Mesenchymal stem cell (in vitro differentiated cells and primary cell): ENCODE results near the gene WDR70.

Experiments used
- DNase-seq: peaks from one replicate; pipeline ENCODE4 v3.0.0-alpha.2; 2013
- H2AFZ ChIP-seq: one replicate; pipeline ENCODE4 v1.6.1; 2013; ENCODE audit warnings: low read depth, mild to moderate bottlenecking, control low read depth, inconsistent platforms, low read length, moderate library complexity
- H2AK5ac ChIP-seq: 2 replicates; pipeline ENCODE4 v1.6.1; 2013; ENCODE audit warnings: low read length, moderate library complexity, mild to moderate bottlenecking, inconsistent platforms; ENCODE audit not compliant: severe bottlenecking
- H2BK120ac ChIP-seq: one replicate; pipeline ENCODE4 v1.6.1; 2013; ENCODE audit warnings: low read depth, mild to moderate bottlenecking, inconsistent platforms, low read length, moderate library complexity
- H2BK12ac ChIP-seq, 2 experiments: one replicate each; pipeline ENCODE4 v1.6.1; 2013; ENCODE audit warnings: inconsistent platforms in 2 of 2, low read length in 2 of 2, mild to moderate bottlenecking in 2 of 2, moderate library complexity in 2 of 2, control low read depth in 1 of 2
- H2BK15ac ChIP-seq: one replicate; pipeline ENCODE4 v1.6.1; 2013; ENCODE audit warnings: mild to moderate bottlenecking, low read depth, inconsistent platforms; ENCODE audit not compliant: poor library complexity, severe bottlenecking
- H2BK5ac ChIP-seq: 2 replicates; pipeline ENCODE4 v1.6.1; 2013; ENCODE audit warnings: low read depth, mild to moderate bottlenecking, low read length, control low read depth, inconsistent platforms; ENCODE audit not compliant: poor library complexity, severe bottlenecking
- H3K14ac ChIP-seq, 2 experiments: one replicate each; pipeline ENCODE4 v1.6.1; 2013; ENCODE audit warnings: inconsistent platforms in 2 of 2, low read length in 2 of 2, control low read depth in 1 of 2, mild to moderate bottlenecking in 1 of 2, moderate library complexity in 1 of 2
- H3K18ac ChIP-seq, 2 experiments: one replicate each; pipeline ENCODE4 v1.6.1; 2013; ENCODE audit warnings: inconsistent platforms in 2 of 2, low read length in 2 of 2, control low read depth in 1 of 2, low read depth in 1 of 2, mild to moderate bottlenecking in 1 of 2
- H3K23ac ChIP-seq, 2 experiments: one replicate each; pipeline ENCODE4 v1.6.1; 2013; ENCODE audit warnings: inconsistent platforms in 2 of 2, low read length in 2 of 2, mild to moderate bottlenecking in 2 of 2, moderate library complexity in 2 of 2, control low read depth in 1 of 2
- H3K27ac ChIP-seq: 2 replicates; pipeline ENCODE4 v1.5.1; 2013; ENCODE audit warnings: mild to moderate bottlenecking, moderate library complexity, low read length, control low read depth, inconsistent platforms; ENCODE audit not compliant: poor library complexity, severe bottlenecking
- H3K27me3 ChIP-seq, 2 experiments: 2 replicates each; pipeline versions ENCODE4 v1.6.1 to v1.7.0; 2013; ENCODE audit warnings: low read length in 2 of 2, mild to moderate bottlenecking in 2 of 2, moderate library complexity in 2 of 2, control low read depth in 1 of 2, inconsistent platforms in 1 of 2; ENCODE audit not compliant: control insufficient read depth in 1 of 2, insufficient read depth in 1 of 2
- H3K36me3 ChIP-seq, 2 experiments: 2 replicates each; pipeline versions ENCODE4 v1.6.1 to v1.7.0; 2013; ENCODE audit warnings: low read length in 2 of 2, control low read depth in 1 of 2, inconsistent platforms in 1 of 2, low read depth in 1 of 2, mild to moderate bottlenecking in 1 of 2; ENCODE audit not compliant: insufficient read depth in 2 of 2, control insufficient read depth in 1 of 2
- H3K4ac ChIP-seq, 2 experiments: one replicate each; pipeline ENCODE4 v1.6.1; 2013; ENCODE audit warnings: inconsistent platforms in 2 of 2, low read length in 2 of 2, mild to moderate bottlenecking in 2 of 2, moderate library complexity in 2 of 2, control low read depth in 1 of 2, low read depth in 1 of 2
- H3K4me1 ChIP-seq: 2 replicates; pipeline ENCODE4 v1.6.1; 2013; ENCODE audit warnings: low read depth, low read length, control low read depth; ENCODE audit not compliant: control insufficient read depth, insufficient read depth
- H3K4me2 ChIP-seq: 2 replicates; pipeline ENCODE4 v1.6.1; 2013; ENCODE audit warnings: low read length, mild to moderate bottlenecking, inconsistent platforms; ENCODE audit not compliant: poor library complexity, severe bottlenecking
- H3K4me3 ChIP-seq, 2 experiments: 2 replicates each; pipeline versions ENCODE4 v1.5.1 to v1.7.0; 2013; ENCODE audit warnings: low read length in 2 of 2, mild to moderate bottlenecking in 2 of 2, control low read depth in 1 of 2, low read depth in 1 of 2; ENCODE audit not compliant: insufficient read depth in 1 of 2
- H3K79me1 ChIP-seq: replicated peaks from 2 replicates; pipeline ENCODE4 v1.6.1; 2013; ENCODE audit warnings: mild to moderate bottlenecking, control low read depth, low read length, inconsistent platforms; ENCODE audit not compliant: poor library complexity, severe bottlenecking
- H3K9ac ChIP-seq: 2 replicates; pipeline ENCODE4 v1.7.0; 2013; ENCODE audit warnings: mild to moderate bottlenecking, low read length, moderate library complexity
- H3K9me3 ChIP-seq: 2 replicates; pipeline ENCODE4 v1.7.0; 2013; ENCODE audit warnings: mild to moderate bottlenecking, low read length; ENCODE audit not compliant: control insufficient read depth
- H4K8ac ChIP-seq: one replicate; pipeline ENCODE4 v1.6.1; 2013; ENCODE audit warnings: inconsistent platforms, mild to moderate bottlenecking, low read length, moderate library complexity
- H4K91ac ChIP-seq: one replicate; pipeline ENCODE4 v1.6.1; 2013; ENCODE audit warnings: mild to moderate bottlenecking, low read length, inconsistent platforms
- WGBS: methylation state at CpG from one replicate; pipeline ENCODE4 v1.1.7; 2013; ENCODE audit warnings: mixed read lengths; 5-methylcytosine and 5-hydroxymethylcytosine counted together

The WDR70 gene

GRCh38 chr5:37740331-37741066, 361.4 kb downstream of the WDR70 start:
- Histone ChIP-seq H3K4me2 (no peak overlapping the region), H3K27me3 (no peaks in the 10 kb centered on the region), H2AK5ac (peak overlapping the region; percentile 31), H2BK5ac (no peak overlapping the region), H2BK12ac (no peak overlapping the region), H3K36me3 (peaks cover 4 to 7% of the 10 kb centered on the region in 2 experiments), H3K9me3 (no peaks in the 10 kb centered on the region), H2BK15ac (no peak overlapping the region), H3K4me3 (no peak overlapping the region), H3K23ac (no peak overlapping the region), H3K14ac (no peak overlapping the region), H3K9ac (peak overlapping the region; percentile 82), H3K79me1 (peaks cover 4% of the 10 kb centered on the region), H3K4me1 (no peaks in the 10 kb centered on the region), H4K91ac (no peak overlapping the region), H4K8ac (no peak overlapping the region), H3K18ac (no peak overlapping the region), H2BK120ac (no peak overlapping the region), H3K27ac (peak overlapping the region; percentile 39), H3K4ac (no peak overlapping the region), H2AFZ (no peak overlapping the region)
- peak; percentile 11 for DNase-seq

GRCh38 chr5:37742111-37742510, 363.0 kb downstream of the WDR70 start:
- Histone ChIP-seq H2BK120ac (no peak overlapping the region), H3K27me3 (no peaks in the 10 kb centered on the region), H3K4me2 (no peak overlapping the region), H3K4ac (no peak overlapping the region), H4K91ac (no peak overlapping the region), H2BK15ac (no peak overlapping the region), H3K4me1 (no peaks in the 10 kb centered on the region), H3K9me3 (no peaks in the 10 kb centered on the region), H3K18ac (no peak overlapping the region), H3K9ac (no peak overlapping the region), H2AK5ac (no peak overlapping the region), H2BK5ac (no peak overlapping the region), H3K4me3 (no peak overlapping the region), H3K36me3 (peaks cover 4 to 7% of the 10 kb centered on the region in 2 experiments), H3K23ac (no peak overlapping the region), H2AFZ (no peak overlapping the region), H3K79me1 (peaks cover 4% of the 10 kb centered on the region), H2BK12ac (no peak overlapping the region), H3K27ac (no peak overlapping the region), H4K8ac (no peak overlapping the region), H3K14ac (no peak overlapping the region)
- no peak for DNase-seq

DNA sequence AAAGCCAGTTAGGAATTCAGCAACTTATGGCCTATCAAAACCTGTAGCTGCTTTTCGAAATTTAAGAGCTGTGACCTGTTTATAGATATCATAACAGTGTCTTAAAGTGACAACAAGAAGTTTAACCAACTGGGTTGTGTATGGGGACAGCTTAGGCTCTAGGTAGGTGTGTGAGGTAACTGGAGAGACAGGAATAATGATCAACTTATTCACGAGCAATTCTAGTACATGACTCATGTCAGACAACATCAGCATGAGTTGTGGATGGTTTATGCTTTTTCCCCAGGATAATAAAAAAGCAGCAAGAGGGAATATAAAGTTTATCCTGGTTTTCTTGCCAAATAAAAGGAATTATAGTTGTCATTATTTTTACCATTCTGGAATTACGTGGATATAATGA, 372.1 kb downstream of the WDR70 start:
- H4K91ac ChIP-seq: no peak overlapping the region
- H3K4ac ChIP-seq: no peak overlapping the region
- peaks cover 3% of the 10 kb centered on the region for H3K9me3 ChIP-seq
- H3K4me3 ChIP-seq: no peak overlapping the region
- H3K27ac ChIP-seq: peak overlapping the region; percentile 2
- H2BK5ac ChIP-seq: no peak overlapping the region
- no peak overlapping the region for H3K9ac ChIP-seq
- H2BK12ac ChIP-seq: no peak overlapping the region
- WGBS: 73% methylated on average over 3 of the region's 3 CpGs
- H3K36me3 ChIP-seq: peaks cover 0 to 21% of the 10 kb centered on the region in 2 experiments
- no peak overlapping the region for H2BK15ac ChIP-seq
- H3K18ac ChIP-seq: no peak overlapping the region
- H2AK5ac ChIP-seq: no peak overlapping the region
- DNase-seq: no peak
- no peaks in the 10 kb centered on the region for H3K4me1 ChIP-seq
- H3K23ac ChIP-seq: no peak overlapping the region
- H3K14ac ChIP-seq: no peak overlapping the region
- H3K4me2 ChIP-seq: no peak overlapping the region
- no peaks in the 10 kb centered on the region for H3K27me3 ChIP-seq
- H2BK120ac ChIP-seq: no peak overlapping the region
- H3K79me1 ChIP-seq: no peaks in the 10 kb centered on the region
- no peak overlapping the region for H4K8ac ChIP-seq
- no peak overlapping the region for H2AFZ ChIP-seq

DNA sequence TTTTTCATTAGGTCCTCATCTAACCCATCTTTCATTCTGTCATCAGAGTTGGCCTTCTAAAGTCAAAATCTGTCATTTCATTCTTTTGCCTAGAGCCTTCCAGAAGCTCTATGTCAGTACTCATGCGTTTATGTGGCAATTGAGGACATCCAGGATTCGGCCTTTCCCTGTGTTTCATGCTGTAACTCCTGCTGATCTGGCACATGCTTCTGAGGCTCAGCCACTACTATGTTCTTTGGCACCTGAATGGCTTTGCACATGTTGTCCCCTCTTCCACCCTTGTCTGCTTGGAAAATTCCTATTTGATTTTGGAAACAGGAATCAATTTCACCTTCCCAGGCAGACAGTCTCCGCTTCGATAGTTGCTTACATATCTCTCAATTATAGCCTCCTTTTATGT, 375.9 kb downstream of the WDR70 start:
- no peak overlapping the region for H3K4me3 ChIP-seq
- no peak overlapping the region for H3K4me2 ChIP-seq
- H3K27me3 ChIP-seq: no peaks in the 10 kb centered on the region
- no peak overlapping the region for H2BK5ac ChIP-seq
- H3K23ac ChIP-seq: no peak overlapping the region
- no peaks in the 10 kb centered on the region for H3K79me1 ChIP-seq
- H3K27ac ChIP-seq: no peak overlapping the region
- H3K36me3 ChIP-seq: peaks cover 0 to 21% of the 10 kb centered on the region in 2 experiments
- peak overlapping the region; percentile 55 for H4K8ac ChIP-seq
- H3K4me1 ChIP-seq: no peaks in the 10 kb centered on the region
- peaks cover 4% of the 10 kb centered on the region for H3K9me3 ChIP-seq
- H3K4ac ChIP-seq: no peak overlapping the region
- H3K18ac ChIP-seq: no peak overlapping the region
- H2BK15ac ChIP-seq: no peak overlapping the region
- no peak overlapping the region for H3K9ac ChIP-seq
- no peak for DNase-seq
- no peak overlapping the region for H2BK120ac ChIP-seq
- H2BK12ac ChIP-seq: no peak overlapping the region
- WGBS: 93% methylated on average over 2 of the region's 4 CpGs
- no peak overlapping the region for H2AK5ac ChIP-seq
- no peak overlapping the region for H2AFZ ChIP-seq
- H4K91ac ChIP-seq: no peak overlapping the region
- H3K14ac ChIP-seq: no peak overlapping the region
